ENCODE measurements around the gene BCL7C.
"Not testable (repeated sequence)": the region's sequence is repeated elsewhere in the genome, so short reads cannot be mapped to it uniquely, and the experiment has no call there.

BCL7C gene

GRCh38 chr16:30893744-30894539, at the start of gene BCL7C:
TSS of gene BCL7C (minus strand) at chr16:30894077. CDS start at chr16:30893944, 133 bp downstream.
- DNase-seq = peak; percentile 87

GRCh38 chr16:30942426-30942806, 48.5 kb upstream of the BCL7C start:
- no peak for DNase-seq

- DNase-seq = peak; percentile 86
These were observed 47.9 kb upstream of the BCL7C start for GRCh38 chr16:30941600-30942425.

GRCh38 chr16:30939571-30939970, 45.7 kb upstream of the BCL7C start:
- DNase-seq = not testable (repeated sequence)

- DNase-seq = no peak
These were observed 43.8 kb upstream of the BCL7C start for GRCh38 chr16:30937692-30938091.

GRCh38 chr16:30934827-30935557, 41.1 kb upstream of the BCL7C start:
- peak; percentile 73 for DNase-seq

- no peak for DNase-seq
These were observed 37.3 kb upstream of the BCL7C start for GRCh38 chr16:30931068-30931650.

GRCh38 chr16:30930160-30930571, 36.3 kb upstream of the BCL7C start:
- DNase-seq = no peak

- no peak for DNase-seq
These were observed 35.3 kb upstream of the BCL7C start for GRCh38 chr16:30929167-30929566.

- DNase-seq = no peak
These were observed 34.5 kb upstream of the BCL7C start for GRCh38 chr16:30928390-30928789.

- peak; percentile 72 for DNase-seq
These were observed 34.0 kb upstream of the BCL7C start for GRCh38 chr16:30927789-30928378.

- no peak for DNase-seq
These were observed 33.3 kb upstream of the BCL7C start for GRCh38 chr16:30926937-30927788.

GRCh38 chr16:30925995-30926811, 32.3 kb upstream of the BCL7C start:
- no peak for DNase-seq

- DNase-seq = no peak
These were observed 31.7 kb upstream of the BCL7C start for GRCh38 chr16:30925632-30925987.

- DNase-seq = no peak
These were observed 31.2 kb upstream of the BCL7C start for GRCh38 chr16:30924913-30925631.

- DNase-seq = no peak
These were observed 30.4 kb upstream of the BCL7C start for GRCh38 chr16:30924076-30924912.

GRCh38 chr16:30923554-30924075, 29.7 kb upstream of the BCL7C start, which contains the start of gene FBXL19:
TSS of gene FBXL19 (plus strand) at chr16:30923572. CDS start at chr16:30925755, 2,183 bp downstream.
- no peak for DNase-seq

GRCh38 chr16:30922960-30923535, 29.2 kb upstream of the BCL7C start:
- DNase-seq = peak; percentile 99

Data from hematopoietic multipotent progenitor cell treated with erythropoietin and hydrocortisone succinate and interleukin-3 and kit ligand, for 8 days (in vitro differentiated cells).